Upper lobe of right lung (tissue), 1 donor: ENCODE measurements around the gene OSBPL10. TPM values are rescaled to one million over a fixed set of nuclear protein-coding genes. Genes with fewer than 3 reads are reported as not detected.

Experiments used
- ATAC-seq: fragments of 200-7000 bp; cut with Tn5 transposase; one replicate; pipeline ENCODE4 v1.9.1; 2020; ENCODE audit warnings: mild to moderate bottlenecking, moderate library complexity
- DNase-seq: peaks from one replicate; pipeline ENCODE4 v3.0.0-alpha.2; 2020
- H3K27ac ChIP-seq: fragments of 200-600 bp; one replicate; pipeline ENCODE4 v1.8.0; 2022
- H3K27me3 ChIP-seq: fragments of 200-600 bp; one replicate; pipeline ENCODE4 v1.8.0; 2022; ENCODE audit warnings: mild to moderate bottlenecking
- H3K36me3 ChIP-seq: fragments of 200-600 bp; one replicate; pipeline ENCODE4 v1.8.0; 2022
- H3K4me1 ChIP-seq: fragments of 200-600 bp; one replicate; pipeline ENCODE4 v1.8.0; 2022
- H3K4me3 ChIP-seq: fragments of 200-600 bp; one replicate; pipeline ENCODE4 v1.8.0; 2022; ENCODE audit warnings: mild to moderate bottlenecking
- H3K9me3 ChIP-seq: fragments of 200-600 bp; one replicate; pipeline ENCODE4 v1.8.0; 2022
- intact Hi-C: fragments of 100-400 bp; cut with DNase I; formaldehyde crosslinking; loops from one replicate; pipeline ENCODE4 v1.11.0; 2022
- total RNA-seq: library from RNA; stranded (reverse); fragmentation: NEBNext Ultra II Directional; extraction: Animal tissue kit (Norgen Biotek cat#: 25700); gene quantifications from one replicate; pipeline ENCODE4 v1.2.1, GENCODE V29; 2021
- TF ChIP-seq, protein P1 (sequence below): fragments of 200-600 bp; IDR thresholded peaks from one replicate; pipeline ENCODE4 v1.8.0; 2022; ENCODE audit warnings: antibody characterized with exemption
- donor health status: DM: no; HTN: yes; CAD: no; lungs with severe emphysema.

Gene OSBPL10
- total RNA-seq, 1 donor from 2014 or later = 30.8 TPM

GRCh38 chr3:31723701-31724100, 257.4 kb downstream of the OSBPL10 start:
- Histone ChIP-seq H3K9me3 (no peaks in the 10 kb centered on the region), H3K27ac (no peak overlapping the region), H3K27me3 (no peaks in the 10 kb centered on the region), H3K4me3 (no peak overlapping the region), H3K4me1 (no peaks in the 10 kb centered on the region), H3K36me3 (no peaks in the 10 kb centered on the region)
- intact Hi-C loops = no loop called here
- TF ChIP-seq, protein P1, sequence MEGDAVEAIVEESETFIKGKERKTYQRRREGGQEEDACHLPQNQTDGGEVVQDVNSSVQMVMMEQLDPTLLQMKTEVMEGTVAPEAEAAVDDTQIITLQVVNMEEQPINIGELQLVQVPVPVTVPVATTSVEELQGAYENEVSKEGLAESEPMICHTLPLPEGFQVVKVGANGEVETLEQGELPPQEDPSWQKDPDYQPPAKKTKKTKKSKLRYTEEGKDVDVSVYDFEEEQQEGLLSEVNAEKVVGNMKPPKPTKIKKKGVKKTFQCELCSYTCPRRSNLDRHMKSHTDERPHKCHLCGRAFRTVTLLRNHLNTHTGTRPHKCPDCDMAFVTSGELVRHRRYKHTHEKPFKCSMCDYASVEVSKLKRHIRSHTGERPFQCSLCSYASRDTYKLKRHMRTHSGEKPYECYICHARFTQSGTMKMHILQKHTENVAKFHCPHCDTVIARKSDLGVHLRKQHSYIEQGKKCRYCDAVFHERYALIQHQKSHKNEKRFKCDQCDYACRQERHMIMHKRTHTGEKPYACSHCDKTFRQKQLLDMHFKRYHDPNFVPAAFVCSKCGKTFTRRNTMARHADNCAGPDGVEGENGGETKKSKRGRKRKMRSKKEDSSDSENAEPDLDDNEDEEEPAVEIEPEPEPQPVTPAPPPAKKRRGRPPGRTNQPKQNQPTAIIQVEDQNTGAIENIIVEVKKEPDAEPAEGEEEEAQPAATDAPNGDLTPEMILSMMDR = no peak
- ATAC-seq = no peak
- no peak for DNase-seq

GRCh38 chr3:31721676-31722075, 259.4 kb downstream of the OSBPL10 start:
- H3K27ac ChIP-seq = no peak overlapping the region
- no peaks in the 10 kb centered on the region for H3K9me3 ChIP-seq
- H3K4me1 ChIP-seq = no peaks in the 10 kb centered on the region
- no peak overlapping the region for H3K4me3 ChIP-seq
- intact Hi-C loops = no loop called here
- no peak for DNase-seq
- TF ChIP-seq, protein P1 = no peak
- ATAC-seq = no peak
- no peaks in the 10 kb centered on the region for H3K27me3 ChIP-seq
- no peaks in the 10 kb centered on the region for H3K36me3 ChIP-seq

GRCh38 chr3:31714495-31715280, 266.4 kb downstream of the OSBPL10 start:
- TF ChIP-seq, protein P1 = no peak
- H3K9me3 ChIP-seq = no peaks in the 10 kb centered on the region
- H3K27me3 ChIP-seq = no peaks in the 10 kb centered on the region
- DNase-seq (no peak), ATAC-seq (no peak)
- H3K4me3 ChIP-seq = no peak overlapping the region
- intact Hi-C loops = no loop called here
- H3K36me3 ChIP-seq = no peaks in the 10 kb centered on the region
- H3K27ac ChIP-seq = no peak overlapping the region
- no peaks in the 10 kb centered on the region for H3K4me1 ChIP-seq

DNA sequence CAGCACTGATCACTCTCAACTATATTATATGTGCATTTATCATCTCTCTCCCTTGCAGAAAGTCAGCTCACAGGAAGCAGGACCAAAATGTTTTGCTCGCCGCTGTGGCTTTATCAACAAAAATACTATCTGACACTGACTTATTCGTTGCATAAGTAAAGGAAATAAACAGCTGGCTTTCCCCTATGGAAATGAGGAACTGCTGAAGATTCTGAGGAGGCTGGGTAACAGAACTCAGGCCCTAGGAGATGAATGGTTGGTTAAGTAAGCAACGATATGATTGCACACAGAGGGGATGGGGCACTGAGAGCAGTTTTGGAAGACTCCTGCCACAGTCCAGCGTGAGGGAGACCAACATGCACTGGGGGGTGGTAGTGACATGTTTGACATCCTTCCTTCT, 267.2 kb downstream of the OSBPL10 start:
- TF ChIP-seq, protein P1 = no peak
- no peaks in the 10 kb centered on the region for H3K27me3 ChIP-seq
- H3K4me1 ChIP-seq = no peaks in the 10 kb centered on the region
- DNase-seq (no peak), ATAC-seq (peak; percentile 33)
- intact Hi-C loops = no loop called here
- H3K4me3 ChIP-seq = no peak overlapping the region
- H3K36me3 ChIP-seq = no peaks in the 10 kb centered on the region
- no peak overlapping the region for H3K27ac ChIP-seq
- H3K9me3 ChIP-seq = no peaks in the 10 kb centered on the region

DNA sequence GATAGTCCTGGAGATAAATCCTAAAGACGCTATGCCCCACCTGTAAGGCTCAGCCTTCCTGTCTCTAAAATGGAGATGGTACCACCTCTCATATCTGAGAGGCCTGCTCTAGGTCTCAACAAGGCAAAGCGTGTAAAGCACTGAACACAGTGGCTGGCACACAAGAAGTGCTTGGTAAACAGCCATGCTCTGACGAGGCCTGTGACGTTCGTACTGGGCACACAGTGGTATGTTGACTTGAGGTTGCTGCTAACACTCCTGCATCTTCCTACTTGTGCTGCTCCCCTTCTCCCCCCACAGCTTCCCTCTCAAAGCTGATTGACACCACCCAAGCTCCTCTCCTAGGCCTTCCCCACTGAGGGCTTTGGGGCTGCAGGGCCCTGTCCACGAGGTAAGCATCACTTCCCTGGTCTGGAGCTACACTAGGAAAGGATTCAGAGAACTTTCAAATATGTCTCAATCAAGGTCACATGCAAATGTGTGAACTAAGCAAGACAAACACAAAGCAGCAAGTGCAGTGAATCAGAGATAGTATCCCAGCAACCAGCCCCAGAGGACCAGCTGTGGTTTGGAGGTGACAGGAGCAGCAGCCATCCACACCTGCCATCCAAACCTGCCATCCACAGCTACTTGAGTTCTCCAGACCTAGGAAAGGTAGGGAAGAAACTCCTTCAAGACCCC, 270.8 kb downstream of the OSBPL10 start:
- H3K27me3 ChIP-seq = no peaks in the 10 kb centered on the region
- peak; percentile 65 for ATAC-seq
- no peak overlapping the region for H3K4me3 ChIP-seq
- intact Hi-C loops = no loop called here
- no peak for DNase-seq
- no peaks in the 10 kb centered on the region for H3K4me1 ChIP-seq
- TF ChIP-seq, protein P1 = no peak
- no peaks in the 10 kb centered on the region for H3K9me3 ChIP-seq
- H3K36me3 ChIP-seq = no peaks in the 10 kb centered on the region
- H3K27ac ChIP-seq = no peak overlapping the region
